Hematopoietic multipotent progenitor cell treated with erythropoietin and hydrocortisone succinate and interleukin-3 and kit ligand, for 15 days (in vitro differentiated cells): ENCODE data around the gene C20orf204.
"Not testable (repeated sequence)": the region's sequence is repeated elsewhere in the genome, so short reads cannot be mapped to it uniquely, and the experiment has no call there.

Experiments
- DNase-seq: peaks from one replicate; pipeline ENCODE4 v3.0.0-alpha.2; 2015; ENCODE audit warnings: low spot score

Gene C20orf204

DNA sequence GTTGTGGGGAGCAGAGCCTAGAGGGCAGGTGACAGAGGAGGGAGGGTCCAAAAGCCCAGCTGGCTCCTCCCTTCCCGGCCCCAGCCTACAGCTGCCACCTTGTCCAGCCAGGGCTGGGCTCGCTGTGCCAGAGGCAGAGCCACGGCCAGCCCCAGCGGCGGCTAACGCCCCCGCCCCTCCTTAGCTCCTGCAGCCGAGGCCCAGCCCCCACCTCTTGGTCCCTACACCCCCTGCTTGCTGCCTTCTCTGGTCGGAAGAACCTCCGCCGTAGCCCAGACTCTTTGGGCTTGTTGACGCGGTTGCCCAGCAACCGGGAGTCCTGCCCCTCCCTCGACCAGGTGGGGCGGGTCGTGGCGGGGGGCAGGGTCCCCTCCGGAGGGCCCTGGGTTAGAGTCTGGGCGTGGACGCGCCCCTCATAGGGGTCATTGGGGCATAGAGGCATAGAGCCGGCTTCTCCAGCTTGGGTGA, 48.7 kb downstream of the C20orf204 start:
- DNase-seq, result no peak

DNA sequence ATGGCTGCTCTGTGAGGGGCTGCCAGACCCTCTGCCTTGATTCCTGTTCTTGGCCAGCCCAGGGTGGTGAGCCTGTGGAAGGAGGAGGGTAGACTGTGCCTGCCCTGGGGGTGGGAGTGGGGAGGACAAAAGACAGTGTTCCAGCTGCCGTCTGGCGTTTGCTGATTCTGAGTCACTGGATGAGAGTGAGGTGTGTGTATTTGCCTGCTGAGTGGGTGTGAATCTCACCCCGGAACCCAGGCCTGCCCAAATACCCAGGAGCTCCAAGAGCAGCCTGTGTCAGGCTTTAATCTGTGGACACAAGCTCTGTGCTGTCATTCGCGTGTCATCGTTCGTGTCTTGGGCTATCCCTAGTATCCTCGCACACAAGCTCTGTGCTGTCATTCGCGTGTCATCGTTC, 50.8 kb downstream of the C20orf204 start:
- DNase-seq, result no peak

DNA sequence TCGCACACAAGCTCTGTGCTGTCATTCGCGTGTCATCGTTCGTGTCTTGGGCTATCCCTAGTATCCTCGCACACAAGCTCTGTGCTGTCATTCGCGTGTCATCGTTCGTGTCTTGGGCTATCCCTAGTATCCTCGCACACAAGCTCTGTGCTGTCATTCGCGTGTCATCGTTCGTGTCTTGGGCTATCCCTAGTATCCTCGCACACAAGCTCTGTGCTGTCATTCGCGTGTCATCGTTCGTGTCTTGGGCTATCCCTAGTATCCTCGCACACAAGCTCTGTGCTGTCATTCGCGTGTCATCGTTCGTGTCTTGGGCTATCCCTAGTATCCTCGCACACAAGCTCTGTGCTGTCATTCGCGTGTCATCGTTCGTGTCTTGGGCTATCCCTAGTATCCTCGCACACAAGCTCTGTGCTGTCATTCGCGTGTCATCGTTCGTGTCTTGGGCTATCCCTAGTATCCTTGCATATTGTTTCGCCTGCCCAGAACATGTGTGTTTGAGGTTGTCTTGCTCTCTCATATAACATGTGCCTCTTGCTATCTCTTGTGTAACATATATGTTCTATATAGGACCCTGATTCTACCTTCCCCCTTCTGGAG, 51.3 kb downstream of the C20orf204 start:
- DNase-seq, result not testable (repeated sequence)

GRCh38 chr20:64088586-64088985, 52.6 kb downstream of the C20orf204 start:
- DNase-seq, result not testable (repeated sequence)
